MCF 10A (cell line): ENCODE data around the gene JAK2. TPM values are rescaled to one million over a fixed set of nuclear protein-coding genes. Genes with fewer than 3 reads are reported as not detected.
"Not testable (repeated sequence)": the region's sequence is repeated elsewhere in the genome, so short reads cannot be mapped to it uniquely, and the experiment has no call there.

Source experiments
- BruUV-seq: library from RNA; stranded (reverse); fragments of 400-500 nt; replicated peaks from 2 replicates; lab custom pipeline; 2021; lab: Mats Ljungman, UMichigan
- CTCF ChIA-PET: fragments of 300-600 bp; sonication (Branson Sonifier 250); formaldehyde crosslinking; extraction: SDS; loops from one replicate; lab custom pipeline; 2021; ENCODE audit warnings: antibody characterized with exemption, inconsistent platforms; lab: Yijun Ruan, JAX
- POLR2A ChIA-PET: fragments of 300-600, 350-650 bp; sonication (Branson Sonifier 250); formaldehyde crosslinking; extraction: SDS; loops from one replicate; lab custom pipeline; 2020; ENCODE audit warnings: antibody characterized with exemption, inconsistent platforms; lab: Yijun Ruan, JAX
- DNase-seq: peaks from one replicate; pipeline ENCODE4 v3.0.0-alpha.2; 2018; ENCODE audit not compliant: unreplicated experiment
- H3K27ac Mint-ChIP-seq: one replicate; pipeline ENCODE4 v1.8.0; 2022; ENCODE audit warnings: mild to moderate bottlenecking, low read depth, mixed read lengths; ENCODE audit not compliant: unreplicated experiment
- H3K27me3 Mint-ChIP-seq: one replicate; pipeline ENCODE4 v1.8.0; 2022; ENCODE audit warnings: mixed read lengths; ENCODE audit not compliant: insufficient read depth, unreplicated experiment
- H3K36me3 Mint-ChIP-seq: one replicate; pipeline ENCODE4 v1.8.0; 2022; ENCODE audit warnings: mild to moderate bottlenecking, moderate library complexity, mixed read lengths; ENCODE audit not compliant: insufficient read depth, unreplicated experiment
- H3K4me1 Mint-ChIP-seq: one replicate; pipeline ENCODE4 v1.8.0; 2022; ENCODE audit warnings: mixed read lengths; ENCODE audit not compliant: insufficient read depth, unreplicated experiment
- H3K4me3 Mint-ChIP-seq: one replicate; pipeline ENCODE4 v1.8.0; 2022; ENCODE audit warnings: mild to moderate bottlenecking, moderate library complexity, mixed read lengths; ENCODE audit not compliant: unreplicated experiment
- H3K9me3 Mint-ChIP-seq: one replicate; pipeline ENCODE4 v1.8.0; 2022; ENCODE audit warnings: mixed read lengths; ENCODE audit not compliant: unreplicated experiment
- intact Hi-C: fragments of 100-400 bp; cut with micrococcal nuclease; formaldehyde crosslinking; loops from 2 replicates; pipeline ENCODE4 v1.14.1; 2022
- total RNA-seq: library from RNA; stranded (reverse); gene quantifications from 2 replicates; pipeline ENCODE4 v1.2.3, GENCODE V29; 2022
- TF ChIP-seq, protein P1 (sequence below): fragments of 200-600 bp; IDR thresholded peaks from one replicate; pipeline ENCODE4 v1.8.0; 2022; ENCODE audit warnings: antibody characterized with exemption, mild to moderate bottlenecking; ENCODE audit not compliant: unreplicated experiment

Gene JAK2
- total RNA-seq, 1 experiment from 2014 or later: 4.3 TPM

- TF ChIP-seq, protein P1, sequence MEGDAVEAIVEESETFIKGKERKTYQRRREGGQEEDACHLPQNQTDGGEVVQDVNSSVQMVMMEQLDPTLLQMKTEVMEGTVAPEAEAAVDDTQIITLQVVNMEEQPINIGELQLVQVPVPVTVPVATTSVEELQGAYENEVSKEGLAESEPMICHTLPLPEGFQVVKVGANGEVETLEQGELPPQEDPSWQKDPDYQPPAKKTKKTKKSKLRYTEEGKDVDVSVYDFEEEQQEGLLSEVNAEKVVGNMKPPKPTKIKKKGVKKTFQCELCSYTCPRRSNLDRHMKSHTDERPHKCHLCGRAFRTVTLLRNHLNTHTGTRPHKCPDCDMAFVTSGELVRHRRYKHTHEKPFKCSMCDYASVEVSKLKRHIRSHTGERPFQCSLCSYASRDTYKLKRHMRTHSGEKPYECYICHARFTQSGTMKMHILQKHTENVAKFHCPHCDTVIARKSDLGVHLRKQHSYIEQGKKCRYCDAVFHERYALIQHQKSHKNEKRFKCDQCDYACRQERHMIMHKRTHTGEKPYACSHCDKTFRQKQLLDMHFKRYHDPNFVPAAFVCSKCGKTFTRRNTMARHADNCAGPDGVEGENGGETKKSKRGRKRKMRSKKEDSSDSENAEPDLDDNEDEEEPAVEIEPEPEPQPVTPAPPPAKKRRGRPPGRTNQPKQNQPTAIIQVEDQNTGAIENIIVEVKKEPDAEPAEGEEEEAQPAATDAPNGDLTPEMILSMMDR: no peak
- CTCF ChIA-PET: no interaction called here
These were observed 110.7 kb downstream of the JAK2 start for GRCh38 chr9:5095795-5096194.

DNA sequence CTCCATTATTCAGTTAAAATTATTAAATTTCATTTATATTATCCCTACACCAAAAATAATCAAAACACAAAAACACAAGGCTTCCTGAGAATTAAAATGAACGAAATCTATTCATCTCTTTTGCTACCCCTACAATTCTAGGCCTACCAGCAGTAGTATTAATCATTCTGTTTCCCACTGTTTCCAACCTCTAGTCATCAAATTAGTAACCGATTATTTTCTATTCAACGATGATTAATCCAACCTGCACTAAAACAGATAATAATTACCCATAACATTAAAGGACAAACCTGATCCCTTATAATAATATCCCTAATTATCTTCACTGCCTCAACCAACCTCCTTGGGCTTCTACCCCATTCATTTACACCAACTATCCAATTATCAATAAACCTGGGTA is 114.4 kb downstream of the JAK2 start:
- no peak overlapping the region for H3K27ac Mint-ChIP-seq
- H3K4me1 Mint-ChIP-seq: no peaks in the 10 kb centered on the region
- no peak for DNase-seq
- H3K36me3 Mint-ChIP-seq: peaks cover 6% of the 10 kb centered on the region
- BruUV-seq: no TSS peak
- ChIA-PET POLR2A (no interaction called here), CTCF (interaction anchor here (0.5 kb wide), 1 partner anchor 84 kb away, joined by 5 read pairs; no protein-coding TSS in a partner anchor)
- intact Hi-C loops: no loop called here
- TF ChIP-seq, protein P1: no peak
- no peak overlapping the region for H3K4me3 Mint-ChIP-seq
- no peaks in the 10 kb centered on the region for H3K27me3 Mint-ChIP-seq
- no peaks in the 10 kb centered on the region for H3K9me3 Mint-ChIP-seq

More at GRCh38 chr9:5095795-5096194, 110.7 kb downstream of the JAK2 start:
- Mint-ChIP-seq H3K27me3 (no peaks in the 10 kb centered on the region), H3K36me3 (no peaks in the 10 kb centered on the region), H3K9me3 (no peaks in the 10 kb centered on the region), H3K27ac (no peak overlapping the region), H3K4me3 (no peak overlapping the region), H3K4me1 (no peaks in the 10 kb centered on the region)
- BruUV-seq: no TSS peak
- POLR2A ChIA-PET: no interaction called here
- intact Hi-C loops: no loop called here
- DNase-seq: no peak

DNA sequence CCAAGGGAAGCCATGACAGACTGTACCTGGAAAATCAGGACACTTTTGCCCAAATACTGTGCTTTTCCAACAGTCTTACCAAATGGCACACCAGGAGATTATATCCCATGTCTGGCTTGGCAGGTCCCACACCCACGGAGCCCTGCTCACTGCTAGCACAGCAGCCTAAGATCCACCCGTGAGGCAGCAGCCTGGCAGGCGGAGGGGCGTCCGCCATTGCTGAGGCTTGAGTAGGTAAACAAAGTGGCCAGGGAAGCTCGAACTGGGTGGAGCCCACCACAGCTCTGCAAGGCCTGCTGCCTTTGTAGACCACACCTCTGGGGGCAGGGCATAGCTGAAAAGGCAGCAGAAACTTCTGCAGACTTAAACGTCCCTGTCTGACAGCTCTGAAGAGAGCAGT is 116.1 kb downstream of the JAK2 start:
- H3K36me3 Mint-ChIP-seq, intact Hi-C loops: not testable (repeated sequence)
- CTCF ChIA-PET: interaction anchor here (0.6 kb wide), 1 partner anchor 482 kb away, joined by 3 read pairs; no protein-coding TSS in a partner anchor

GRCh38 chr9:5106517-5106916 is 121.4 kb downstream of the JAK2 start:
- BruUV-seq, CTCF ChIA-PET, H3K9me3 Mint-ChIP-seq: not testable (repeated sequence)

More for the DNA sequence above, 116.1 kb downstream of the JAK2 start:
- BruUV-seq, H3K4me1 Mint-ChIP-seq, H3K4me3 Mint-ChIP-seq, H3K27me3 Mint-ChIP-seq, H3K27ac Mint-ChIP-seq, POLR2A ChIA-PET, DNase-seq, H3K9me3 Mint-ChIP-seq: not testable (repeated sequence)

DNA sequence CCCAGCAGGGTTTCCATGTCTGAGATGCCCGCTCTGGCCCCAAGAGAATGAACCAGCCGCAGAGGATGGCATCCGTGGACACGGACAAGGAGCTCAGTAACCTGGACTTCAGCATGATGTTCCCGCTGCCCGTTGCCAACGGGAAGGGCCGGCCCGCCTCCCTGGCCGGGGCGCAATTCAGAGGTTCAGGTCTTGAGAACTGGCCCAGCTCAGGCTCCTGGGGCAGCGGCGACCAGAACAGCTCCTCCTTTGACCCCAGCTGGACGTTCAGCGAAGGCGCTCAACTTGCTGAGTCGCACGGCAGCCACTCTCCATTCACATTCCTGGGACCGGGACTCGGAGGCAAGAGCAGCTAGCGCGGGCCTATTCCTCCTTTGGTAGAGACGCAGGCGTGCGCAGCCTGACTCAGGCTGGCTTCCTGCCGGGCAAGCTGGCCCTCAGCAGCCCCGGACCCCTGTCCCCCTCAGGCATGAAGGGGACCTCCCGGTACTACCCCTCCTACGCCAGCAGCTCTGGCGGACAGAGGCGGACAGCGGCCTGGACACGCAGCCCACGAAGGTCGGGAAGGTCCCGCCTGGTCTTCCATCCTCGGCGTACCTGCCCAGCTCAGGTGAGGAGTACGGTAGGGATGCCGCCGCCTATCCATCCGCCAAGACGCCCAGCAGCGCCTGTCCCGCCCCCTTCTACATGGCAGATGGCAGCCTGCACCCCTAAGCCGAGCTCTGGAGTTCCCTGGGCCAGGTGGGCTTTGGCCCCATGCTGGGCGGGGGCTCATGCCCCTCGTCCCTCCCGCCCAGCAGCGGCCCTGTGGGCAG is 126.0 kb downstream of the JAK2 start:
- Mint-ChIP-seq H3K27ac (no peak overlapping the region), H3K27me3 (no peaks in the 10 kb centered on the region), H3K4me1 (no peaks in the 10 kb centered on the region), H3K36me3 (peaks cover 10% of the 10 kb centered on the region), H3K9me3 (no peaks in the 10 kb centered on the region), H3K4me3 (no peak overlapping the region)
- TF ChIP-seq, protein P1: no peak
- CTCF ChIA-PET: interaction anchor here (0.6 kb wide), 1 partner anchor 1444 kb away, joined by 3 read pairs; no protein-coding TSS in a partner anchor
- DNase-seq: no peak
- POLR2A ChIA-PET: no interaction called here
- intact Hi-C loops: no loop called here
- BruUV-seq: no TSS peak

More at GRCh38 chr9:5106517-5106916, 121.4 kb downstream of the JAK2 start:
- H3K4me1 Mint-ChIP-seq, H3K27me3 Mint-ChIP-seq, H3K27ac Mint-ChIP-seq, DNase-seq, H3K36me3 Mint-ChIP-seq, intact Hi-C loops, H3K4me3 Mint-ChIP-seq, POLR2A ChIA-PET: not testable (repeated sequence)
